MCF 10A (cell line): ENCODE results near the gene ISLR. TPM values are rescaled to one million over a fixed set of nuclear protein-coding genes. Genes with fewer than 3 reads are reported as not detected.
A peak's percentile ranks its signal among the peaks of the same experiment; 100 is the strongest.

ENCODE experiments used
- BruUV-seq: library from RNA; stranded (reverse); fragments of 400-500 nt; replicated peaks from 2 replicates; lab custom pipeline; 2021; lab: Mats Ljungman, UMichigan
- CTCF ChIA-PET: fragments of 300-600 bp; sonication (Branson Sonifier 250); formaldehyde crosslinking; extraction: SDS; loops from one replicate; lab custom pipeline; 2021; ENCODE audit warnings: antibody characterized with exemption, inconsistent platforms; lab: Yijun Ruan, JAX
- POLR2A ChIA-PET: fragments of 300-600, 350-650 bp; sonication (Branson Sonifier 250); formaldehyde crosslinking; extraction: SDS; loops from one replicate; lab custom pipeline; 2020; ENCODE audit warnings: antibody characterized with exemption, inconsistent platforms; lab: Yijun Ruan, JAX
- DNase-seq: peaks from one replicate; pipeline ENCODE4 v3.0.0-alpha.2; 2018; ENCODE audit not compliant: unreplicated experiment
- H3K27ac Mint-ChIP-seq: one replicate; pipeline ENCODE4 v1.8.0; 2022; ENCODE audit warnings: mild to moderate bottlenecking, low read depth, mixed read lengths; ENCODE audit not compliant: unreplicated experiment
- H3K27me3 Mint-ChIP-seq: one replicate; pipeline ENCODE4 v1.8.0; 2022; ENCODE audit warnings: mixed read lengths; ENCODE audit not compliant: insufficient read depth, unreplicated experiment
- H3K36me3 Mint-ChIP-seq: one replicate; pipeline ENCODE4 v1.8.0; 2022; ENCODE audit warnings: mild to moderate bottlenecking, moderate library complexity, mixed read lengths; ENCODE audit not compliant: insufficient read depth, unreplicated experiment
- H3K4me1 Mint-ChIP-seq: one replicate; pipeline ENCODE4 v1.8.0; 2022; ENCODE audit warnings: mixed read lengths; ENCODE audit not compliant: insufficient read depth, unreplicated experiment
- H3K4me3 Mint-ChIP-seq: one replicate; pipeline ENCODE4 v1.8.0; 2022; ENCODE audit warnings: mild to moderate bottlenecking, moderate library complexity, mixed read lengths; ENCODE audit not compliant: unreplicated experiment
- H3K9me3 Mint-ChIP-seq: one replicate; pipeline ENCODE4 v1.8.0; 2022; ENCODE audit warnings: mixed read lengths; ENCODE audit not compliant: unreplicated experiment
- intact Hi-C: fragments of 100-400 bp; cut with micrococcal nuclease; formaldehyde crosslinking; loops from 2 replicates; pipeline ENCODE4 v1.14.1; 2022
- total RNA-seq: library from RNA; stranded (reverse); gene quantifications from 2 replicates; pipeline ENCODE4 v1.2.3, GENCODE V29; 2022
- TF ChIP-seq, protein P1 (sequence below): fragments of 200-600 bp; IDR thresholded peaks from one replicate; pipeline ENCODE4 v1.8.0; 2022; ENCODE audit warnings: antibody characterized with exemption, mild to moderate bottlenecking; ENCODE audit not compliant: unreplicated experiment

The ISLR gene
- total RNA-seq, 1 experiment from 2014 or later, result not detected

DNA sequence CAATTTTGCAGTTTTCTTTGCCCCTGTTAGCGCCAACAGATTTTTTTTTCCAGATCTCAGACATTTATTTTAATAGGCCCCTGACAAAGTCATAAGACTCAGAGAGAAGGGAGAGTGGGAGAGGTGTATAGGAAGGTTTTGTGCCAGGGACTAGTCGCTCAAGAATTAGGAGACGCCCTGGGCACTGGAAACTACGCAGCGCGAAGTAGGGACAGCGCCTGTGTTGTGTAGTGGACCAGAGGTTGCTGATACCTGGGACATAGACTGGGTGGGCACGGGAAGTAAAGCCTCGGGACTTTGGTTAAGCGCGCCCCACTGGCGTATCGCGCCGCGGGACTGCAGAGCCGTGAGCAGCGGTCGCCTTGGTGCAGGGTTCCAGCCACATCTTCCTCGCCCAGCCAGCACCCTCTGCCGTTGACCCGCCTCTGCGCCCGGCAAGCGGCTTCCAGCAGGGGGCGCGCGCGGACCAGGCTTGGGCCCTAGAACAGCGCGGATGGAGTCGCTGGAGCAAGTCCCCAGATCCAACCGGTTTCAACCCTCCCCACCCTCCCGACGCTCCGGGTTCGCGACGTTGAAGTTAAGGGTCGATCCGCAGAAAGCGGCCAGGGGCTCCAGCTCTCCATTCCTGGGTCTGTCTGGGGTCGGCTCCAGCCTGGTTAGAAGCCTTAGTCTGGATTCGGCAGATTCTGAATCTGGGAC, 46.1 kb upstream of the ISLR start:
- H3K27me3 Mint-ChIP-seq, result peaks cover 87% of the 10 kb centered on the region

DNA sequence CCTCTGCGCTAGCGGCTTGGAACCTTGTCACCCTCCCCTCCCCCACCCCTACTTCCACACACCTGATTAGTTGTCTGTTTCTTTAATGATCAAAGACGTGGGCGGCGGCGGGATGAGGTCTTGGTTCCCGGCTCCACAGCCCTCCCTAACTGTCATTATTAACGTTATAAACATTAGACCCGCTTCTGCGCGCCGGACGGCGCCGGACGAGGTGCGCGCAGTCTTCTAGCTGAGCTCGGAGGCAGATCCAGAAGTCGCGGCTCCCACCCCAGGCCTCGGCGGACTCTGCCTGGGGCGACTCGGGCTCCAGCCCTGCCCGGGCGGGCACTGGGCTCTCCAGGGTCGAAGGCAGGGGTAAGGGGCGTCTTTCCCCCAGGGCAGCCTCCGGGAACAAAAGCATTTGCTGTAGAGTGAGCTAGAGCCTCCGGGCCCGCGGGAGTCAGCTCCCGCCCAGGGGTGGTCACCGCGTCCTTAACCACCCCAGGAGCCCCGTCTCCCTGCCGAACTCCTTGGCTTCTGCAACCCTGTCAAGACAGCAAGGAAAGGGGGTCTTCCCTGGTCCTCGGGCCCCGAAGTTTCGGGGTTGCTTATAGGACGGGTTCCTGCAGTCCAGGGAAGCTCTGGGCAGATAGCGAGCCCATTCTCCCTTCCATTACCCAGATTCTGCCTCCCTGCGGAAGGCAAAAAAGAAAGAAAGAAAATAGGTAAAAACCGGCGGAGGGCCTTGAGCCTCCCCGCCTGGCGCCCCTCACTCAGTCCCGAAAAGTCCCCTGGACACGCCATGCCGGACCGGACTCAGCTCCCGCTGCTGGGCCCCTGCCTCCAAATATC, 45.3 kb upstream of the ISLR start:
- intact Hi-C loops, result loop anchor here (1.0 to 5.0 kb wide), 5 partner anchors 51 to 194 kb away; no protein-coding TSS in a partner anchor
- TF ChIP-seq, protein P1, sequence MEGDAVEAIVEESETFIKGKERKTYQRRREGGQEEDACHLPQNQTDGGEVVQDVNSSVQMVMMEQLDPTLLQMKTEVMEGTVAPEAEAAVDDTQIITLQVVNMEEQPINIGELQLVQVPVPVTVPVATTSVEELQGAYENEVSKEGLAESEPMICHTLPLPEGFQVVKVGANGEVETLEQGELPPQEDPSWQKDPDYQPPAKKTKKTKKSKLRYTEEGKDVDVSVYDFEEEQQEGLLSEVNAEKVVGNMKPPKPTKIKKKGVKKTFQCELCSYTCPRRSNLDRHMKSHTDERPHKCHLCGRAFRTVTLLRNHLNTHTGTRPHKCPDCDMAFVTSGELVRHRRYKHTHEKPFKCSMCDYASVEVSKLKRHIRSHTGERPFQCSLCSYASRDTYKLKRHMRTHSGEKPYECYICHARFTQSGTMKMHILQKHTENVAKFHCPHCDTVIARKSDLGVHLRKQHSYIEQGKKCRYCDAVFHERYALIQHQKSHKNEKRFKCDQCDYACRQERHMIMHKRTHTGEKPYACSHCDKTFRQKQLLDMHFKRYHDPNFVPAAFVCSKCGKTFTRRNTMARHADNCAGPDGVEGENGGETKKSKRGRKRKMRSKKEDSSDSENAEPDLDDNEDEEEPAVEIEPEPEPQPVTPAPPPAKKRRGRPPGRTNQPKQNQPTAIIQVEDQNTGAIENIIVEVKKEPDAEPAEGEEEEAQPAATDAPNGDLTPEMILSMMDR, result no peak
- H3K4me3 Mint-ChIP-seq, result peak overlapping the region; percentile 46
- no peak overlapping the region for H3K27ac Mint-ChIP-seq
- peaks cover 6% of the 10 kb centered on the region for H3K36me3 Mint-ChIP-seq
- H3K9me3 Mint-ChIP-seq, result no peaks in the 10 kb centered on the region
- peaks cover 82% of the 10 kb centered on the region for H3K27me3 Mint-ChIP-seq
- POLR2A ChIA-PET, result no interaction called here
- CTCF ChIA-PET, result interaction anchor here (0.6 to 5.2 kb wide), 15 partner anchors 9 to 194 kb away, joined by 3 to 55 read pairs (median 4); no protein-coding TSS in a partner anchor
- no TSS peak for BruUV-seq
- no peaks in the 10 kb centered on the region for H3K4me1 Mint-ChIP-seq
- no peak for DNase-seq

More for the DNA sequence above, 46.1 kb upstream of the ISLR start:
- DNase-seq, result peak; percentile 84
- H3K36me3 Mint-ChIP-seq, result peaks cover 6% of the 10 kb centered on the region
- POLR2A ChIA-PET, result no interaction called here
- no peak overlapping the region for H3K27ac Mint-ChIP-seq
- intact Hi-C loops, result loop anchor here (1.0 to 5.0 kb wide), 4 partner anchors 155 to 195 kb away; no protein-coding TSS in a partner anchor
- no peaks in the 10 kb centered on the region for H3K9me3 Mint-ChIP-seq
- no TSS peak for BruUV-seq
- no peaks in the 10 kb centered on the region for H3K4me1 Mint-ChIP-seq
- CTCF ChIA-PET, result interaction anchor here (0.5 to 5.2 kb wide), 12 partner anchors 8 to 284 kb away, joined by 3 to 55 read pairs (median 4); no protein-coding TSS in a partner anchor
- TF ChIP-seq, protein P1, result peak; percentile 98
- peak overlapping the region; percentile 46 for H3K4me3 Mint-ChIP-seq

DNA sequence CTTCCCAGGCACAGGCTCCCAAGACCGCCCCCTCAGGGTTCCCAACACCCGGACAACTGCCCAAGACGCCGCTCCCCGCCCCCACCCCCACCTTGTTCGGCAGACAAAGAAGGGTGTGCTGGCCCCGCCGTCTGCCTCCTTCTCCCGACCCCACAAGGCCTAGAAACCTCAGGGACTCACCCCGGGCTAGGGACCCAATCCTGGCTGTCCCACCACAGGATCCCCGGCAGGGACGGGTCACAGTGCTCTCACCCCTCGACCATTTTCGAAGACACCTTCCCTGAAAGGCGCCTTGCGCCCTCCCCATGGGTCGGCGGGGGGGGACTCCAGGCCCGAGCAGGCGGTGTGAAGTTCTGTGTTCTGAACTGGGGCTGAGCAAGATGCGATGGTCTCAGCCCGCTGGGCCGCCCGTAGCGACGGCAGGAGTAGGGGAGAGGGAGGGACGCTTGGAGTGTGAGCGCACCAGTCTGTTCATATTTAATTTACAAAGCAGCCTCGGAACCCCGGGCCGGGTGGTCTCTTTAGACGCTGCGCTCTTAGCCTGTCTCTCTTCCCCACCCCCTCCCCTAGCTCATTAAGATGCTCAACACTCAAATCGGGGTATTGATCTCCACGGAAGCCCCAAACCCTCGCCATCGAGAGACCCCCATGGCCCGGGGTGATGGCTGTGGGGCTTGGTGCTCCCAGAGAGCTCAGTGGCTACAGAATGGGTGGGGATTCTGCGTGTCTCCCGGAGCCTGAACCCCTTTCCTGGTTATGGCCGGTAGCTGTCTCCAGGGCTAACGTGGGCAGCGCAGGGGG, 44.5 kb upstream of the ISLR start:
- H3K4me3 Mint-ChIP-seq, result peak overlapping the region; percentile 4
- H3K36me3 Mint-ChIP-seq, result peaks cover 6% of the 10 kb centered on the region
- no peak overlapping the region for H3K27ac Mint-ChIP-seq
- H3K9me3 Mint-ChIP-seq, result no peaks in the 10 kb centered on the region
- TF ChIP-seq, protein P1, result no peak
- intact Hi-C loops, result loop anchor here (1.0 to 5.0 kb wide), 2 partner anchors 50 to 157 kb away; no protein-coding TSS in a partner anchor
- no peaks in the 10 kb centered on the region for H3K4me1 Mint-ChIP-seq
- CTCF ChIA-PET, result interaction anchor here (0.5 to 5.2 kb wide), 21 partner anchors 10 to 1146 kb away, joined by 3 to 55 read pairs (median 3); no protein-coding TSS in a partner anchor
- POLR2A ChIA-PET, result no interaction called here
- BruUV-seq, result no TSS peak
- H3K27me3 Mint-ChIP-seq, result peaks cover 74% of the 10 kb centered on the region
- no peak for DNase-seq
